NCI-H128 (cell line): ENCODE results near the gene PKN3.
"Not testable (repeated sequence)": the region's sequence is repeated elsewhere in the genome, so short reads cannot be mapped to it uniquely, and the experiment has no call there.

ENCODE experiments used
- DNase-seq: peaks from one replicate; lab custom pipeline; 2025; ENCODE audit not compliant: unreplicated experiment; lab: John Stamatoyannopoulos, UW

Gene PKN3

GRCh38 chr9:128690684-128691034 lies 11.6 kb upstream of the PKN3 start:
- DNase-seq, result no peak

- not testable (repeated sequence) for DNase-seq
Measured at GRCh38 chr9:128693738-128694137, 8.6 kb upstream of the PKN3 start.

DNA sequence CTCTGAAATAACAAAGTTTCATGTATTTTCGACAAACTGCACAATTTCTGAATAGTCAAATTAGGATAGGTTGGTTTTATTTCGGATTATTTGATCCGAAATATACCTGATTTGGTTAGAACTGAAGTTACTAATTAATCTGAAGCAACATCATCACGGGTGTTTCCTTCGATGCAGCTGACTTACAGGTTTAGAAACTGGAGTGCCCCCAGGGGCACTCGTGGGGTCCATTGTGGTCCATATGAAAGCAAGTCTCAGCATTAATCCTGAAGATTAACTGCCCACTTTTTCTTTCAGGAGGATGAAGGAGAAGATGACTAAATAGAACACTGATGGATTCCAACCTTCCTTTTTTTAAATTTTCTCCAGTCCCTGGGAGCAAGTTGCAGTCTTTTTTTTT lies 8.0 kb upstream of the PKN3 start:
- no peak for DNase-seq

- no peak for DNase-seq
Measured at GRCh38 chr9:128696923-128697707, 5.2 kb upstream of the PKN3 start.

- DNase-seq, result not testable (repeated sequence)
Measured at GRCh38 chr9:128699096-128699795, 3.1 kb upstream of the PKN3 start.

DNA sequence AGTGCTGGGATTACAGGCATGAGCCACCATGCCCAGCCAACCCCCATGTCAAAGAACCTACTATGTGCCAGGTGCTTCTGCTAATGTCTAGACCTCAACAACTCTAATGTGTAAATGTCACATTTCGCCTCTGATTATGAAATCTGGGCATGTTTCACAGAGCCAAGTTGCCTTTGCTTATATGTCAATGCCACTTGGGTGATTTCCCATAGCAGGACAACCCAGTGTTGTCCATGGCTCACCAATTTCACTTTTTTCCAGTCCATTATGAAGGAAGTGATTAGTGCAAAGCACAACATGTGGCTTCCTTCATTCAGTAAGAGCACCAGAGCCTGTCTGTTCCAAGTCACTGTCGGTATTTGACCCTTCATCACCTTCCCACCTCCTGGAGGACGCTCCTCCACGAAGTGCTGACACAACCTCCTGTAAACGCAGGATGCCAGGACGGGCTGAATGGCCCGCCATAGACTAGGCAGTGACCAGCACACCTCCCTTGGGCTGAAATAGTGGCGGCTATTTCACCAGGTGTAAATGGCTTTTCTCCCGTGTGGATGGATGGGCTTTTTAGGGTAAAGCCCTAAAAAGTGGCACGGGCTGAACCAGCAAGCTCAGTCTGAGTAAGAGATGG lies 962 bp upstream of the PKN3 start:
- DNase-seq, result no peak

DNA sequence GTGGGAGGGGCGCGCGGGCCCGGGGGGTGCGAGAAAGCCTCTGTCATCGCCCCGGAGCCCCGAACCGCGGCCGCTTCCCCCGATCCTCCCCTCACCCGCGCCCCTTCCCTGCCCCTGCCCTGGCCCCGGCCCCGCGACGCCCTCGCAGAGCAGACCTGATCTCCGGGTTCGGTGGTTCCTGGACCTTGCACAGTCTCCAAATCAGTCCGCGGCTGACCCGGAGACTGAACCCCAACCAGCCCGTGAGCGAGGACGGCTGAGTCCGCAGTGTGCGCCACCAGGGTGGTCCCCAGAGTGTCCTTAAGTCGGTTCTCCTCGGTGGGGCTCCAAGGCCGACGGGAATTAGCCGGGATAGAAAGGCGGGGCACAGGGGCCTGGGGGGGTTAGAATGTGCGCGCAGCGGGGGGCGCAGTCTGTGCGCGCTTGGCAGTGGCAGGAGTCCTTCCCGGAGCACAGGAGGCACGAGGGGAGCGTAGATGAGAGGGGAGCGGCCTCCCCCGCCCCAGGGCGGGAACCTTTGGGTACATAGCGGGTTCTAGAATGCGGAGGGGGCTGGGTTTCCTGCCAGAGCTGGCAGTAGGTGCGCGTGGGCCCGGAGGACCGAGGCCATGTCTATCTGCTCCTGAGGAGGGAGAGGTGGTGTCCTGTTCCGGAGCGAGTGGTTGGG lies 779 bp downstream of the PKN3 start:
- no peak for DNase-seq

- no peak for DNase-seq
Measured at GRCh38 chr9:128703616-128704355, 1.5 kb downstream of the PKN3 start.

GRCh38 chr9:128704356-128704670 lies 2.0 kb downstream of the PKN3 start:
- no peak for DNase-seq

DNA sequence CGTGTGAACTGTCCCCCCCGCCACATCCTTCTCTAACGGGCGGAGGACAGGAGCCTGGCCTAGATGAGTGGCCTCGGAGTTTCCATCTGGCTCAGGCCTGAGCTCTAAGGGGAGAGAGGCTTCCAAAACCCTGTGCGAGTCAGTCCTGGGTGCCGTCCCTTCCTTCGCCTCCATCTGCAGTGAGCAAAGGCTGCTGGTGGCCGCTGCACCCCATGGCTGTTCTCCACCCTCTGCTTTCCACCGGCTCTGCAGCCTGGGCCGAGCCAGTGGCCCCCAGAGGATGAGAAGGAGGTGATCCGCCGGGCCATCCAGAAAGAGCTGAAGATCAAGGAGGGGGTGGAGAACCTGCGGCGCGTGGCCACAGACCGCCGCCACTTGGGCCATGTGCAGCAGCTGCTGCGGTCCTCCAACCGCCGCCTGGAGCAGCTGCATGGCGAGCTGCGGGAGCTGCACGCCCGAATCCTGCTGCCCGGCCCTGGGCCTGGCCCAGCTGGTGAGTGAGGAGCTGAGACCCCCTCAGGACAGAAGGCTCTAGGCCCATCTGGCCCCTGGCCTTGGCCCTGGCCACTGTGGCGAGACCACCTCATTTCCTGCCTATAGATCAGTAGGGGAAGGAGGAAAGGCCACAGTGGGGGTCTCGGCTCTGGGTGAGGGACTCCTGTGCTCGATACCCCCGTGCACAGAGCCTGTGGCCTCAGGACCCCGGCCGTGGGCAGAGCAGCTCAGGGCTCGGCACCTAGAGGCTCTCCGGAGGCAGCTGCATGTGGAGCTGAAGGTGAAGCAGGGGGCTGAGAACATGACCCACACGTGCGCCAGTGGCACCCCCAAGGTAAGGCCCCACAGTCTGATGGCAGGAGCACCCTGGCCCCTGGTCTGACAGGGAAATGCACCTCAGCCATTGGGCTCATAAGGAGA lies 3.0 kb downstream of the PKN3 start:
- DNase-seq, result no peak

GRCh38 chr9:128706045-128706444 lies 3.7 kb downstream of the PKN3 start:
- DNase-seq, result no peak

DNA sequence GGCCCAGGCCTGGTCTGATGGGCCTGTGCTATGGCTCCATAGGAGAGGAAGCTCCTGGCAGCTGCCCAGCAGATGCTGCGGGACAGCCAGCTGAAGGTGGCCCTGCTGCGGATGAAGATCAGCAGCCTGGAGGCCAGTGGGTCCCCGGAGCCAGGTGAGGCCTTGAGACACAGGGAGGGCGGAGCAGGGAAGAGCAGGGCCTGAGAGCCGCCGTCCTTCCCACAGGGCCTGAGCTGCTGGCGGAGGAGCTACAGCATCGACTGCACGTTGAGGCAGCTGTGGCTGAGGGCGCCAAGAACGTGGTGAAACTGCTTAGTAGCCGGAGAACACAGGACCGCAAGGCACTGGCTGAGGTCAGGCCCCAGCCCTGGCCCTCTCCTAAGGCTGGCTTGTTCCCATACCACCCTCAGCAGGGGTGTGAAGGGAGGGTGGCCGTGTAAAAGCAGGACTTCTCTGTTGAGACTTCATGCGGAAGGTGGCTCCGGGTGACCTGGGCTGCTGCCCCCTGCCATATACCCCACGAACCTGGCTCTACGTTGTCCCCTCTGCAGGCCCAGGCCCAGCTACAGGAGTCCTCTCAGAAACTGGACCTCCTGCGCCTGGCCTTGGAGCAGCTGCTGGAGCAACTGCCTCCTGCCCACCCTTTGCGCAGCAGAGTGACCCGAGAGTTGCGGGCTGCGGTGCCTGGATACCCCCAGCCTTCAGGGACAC lies 4.5 kb downstream of the PKN3 start:
- no peak for DNase-seq

- DNase-seq, result no peak
Measured at GRCh38 chr9:128707446-128707845, 5.1 kb downstream of the PKN3 start.

GRCh38 chr9:128712451-128713410 lies 10.4 kb downstream of the PKN3 start:
- DNase-seq, result no peak

GRCh38 chr9:128713411-128713780 lies 11.1 kb downstream of the PKN3 start:
- no peak for DNase-seq

GRCh38 chr9:128713941-128714573 lies 11.8 kb downstream of the PKN3 start:
- no peak for DNase-seq

DNA sequence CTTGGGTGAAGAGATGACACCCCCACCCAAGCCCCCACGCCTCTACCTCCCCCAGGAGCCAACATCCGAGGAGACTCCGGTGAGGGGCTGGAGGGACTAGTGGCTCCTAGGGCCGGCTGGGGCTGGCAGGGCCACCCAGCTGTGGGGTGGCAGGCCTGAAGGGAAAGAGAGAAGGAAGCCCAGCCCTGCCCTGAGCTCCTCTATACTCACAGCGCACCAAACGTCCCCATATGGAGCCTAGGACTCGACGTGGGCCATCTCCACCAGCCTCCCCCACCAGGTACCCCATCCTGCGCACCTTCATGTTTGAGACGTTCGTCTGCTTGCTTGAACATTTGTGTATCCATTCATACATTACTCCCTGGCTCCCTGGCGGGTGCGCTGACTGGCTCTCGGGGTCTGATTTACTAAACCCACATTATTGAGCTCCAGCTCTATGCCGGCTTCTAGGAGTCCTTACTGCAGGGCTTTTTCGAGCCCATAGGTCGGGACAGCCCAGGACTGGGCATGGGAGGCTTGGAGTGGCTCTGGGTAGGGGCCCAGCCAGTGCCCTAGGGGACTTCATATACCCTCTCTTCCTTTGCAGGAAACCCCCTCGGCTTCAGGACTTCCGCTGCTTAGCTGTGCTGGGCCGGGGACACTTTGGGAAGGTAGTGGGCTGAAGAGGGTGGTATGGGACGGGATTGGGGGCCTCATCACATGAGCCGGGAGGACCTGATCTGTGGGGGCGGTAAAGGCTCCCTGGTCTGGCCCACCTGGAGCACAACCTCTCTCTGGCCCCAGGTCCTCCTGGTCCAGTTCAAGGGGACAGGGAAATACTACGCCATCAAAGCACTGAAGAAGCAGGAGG lies 12.5 kb downstream of the PKN3 start:
- no peak for DNase-seq
